Measurements from ENCODE around the gene OOSP3. TPM values are rescaled to one million over a fixed set of nuclear protein-coding genes. Genes with fewer than 3 reads are reported as not detected.
"Not testable (repeated sequence)": the region's sequence is repeated elsewhere in the genome, so short reads cannot be mapped to it uniquely, and the experiment has no call there.

OOSP3 gene
- total and polyA plus RNA-seq, 2 donors (not counting 1 experiment from before 2014, with no cell fraction given), result not detected

- no peak for ATAC-seq (ENCODE audit: low read depth)
- no peak for DNase-seq
- Histone ChIP-seq H3K9ac (ENCODE audit: low read length) (no peak overlapping the region), H3K27me3 (replicated peaks in 1 of 4; ENCODE audit: control extremely low read depth in 1 of 4, control insufficient read depth in 3 of 4, insufficient read depth in 4 of 4, low read length in 3 of 4) (no peaks in the 10 kb centered on the region), H4K20me1 (ENCODE audit: control insufficient read depth, insufficient read depth, low read length, poor library complexity, severe bottlenecking) (no peaks in the 10 kb centered on the region), H3K9me3 (ENCODE audit: control extremely low read depth in 1 of 3, control insufficient read depth in 2 of 3, insufficient read depth in 1 of 3, low read length in 2 of 3) (peaks cover 0 to 3% (median 0%) of the 10 kb centered on the region in 3 donors), H3K79me2 (ENCODE audit: control insufficient read depth, insufficient read depth, low read length) (no peaks in the 10 kb centered on the region), H3K36me3 (replicated peaks in 1 of 2; ENCODE audit: control extremely low read depth in 1 of 2, control insufficient read depth in 1 of 2, extremely low read depth in 1 of 2, insufficient read depth in 2 of 2, low read length in 1 of 2) (no peaks in the 10 kb centered on the region), H2AFZ (ENCODE audit: insufficient read depth, low read depth, low read length, poor library complexity, severe bottlenecking) (no peak overlapping the region), H3K4me3 (ENCODE audit: control extremely low read depth in 1 of 5, extremely low read depth in 1 of 5, insufficient read depth in 1 of 5, low read depth in 2 of 5, low read length in 4 of 5) (no peak overlapping the region), H3K4me2 (replicated peaks; ENCODE audit: low read depth, low read length, poor library complexity, severe bottlenecking) (no peak overlapping the region), H3K4me1 (ENCODE audit: control insufficient read depth in 2 of 2, insufficient read depth in 2 of 2, low read length in 2 of 2) (no peaks in the 10 kb centered on the region), H3K27ac (ENCODE audit: low read length in 2 of 2) (no peak overlapping the region)
- peaks cover 12% of the 10 kb centered on the region for H3K27me3 Mint-ChIP-seq
- H3K27ac Mint-ChIP-seq, result no peak overlapping the region
- CTCF ChIA-PET, result no interaction called here
- H3K4me3 Mint-ChIP-seq, result no peak overlapping the region
- POLR2A ChIA-PET, result no interaction called here
- WGBS (ENCODE audit: insufficient coverage), result 75% methylated on average over 2 of the region's 3 CpGs
- intact Hi-C loops (cut with micrococcal nuclease), result no loop called here
- H3K9me3 Mint-ChIP-seq (ENCODE audit: insufficient read depth), result no peaks in the 10 kb centered on the region
- no peaks in the 10 kb centered on the region for H3K4me1 Mint-ChIP-seq
- TF ChIP-seq EZH2 (IDR thresholded peaks at IDR 0.05; ENCODE audit: borderline replicate concordance, insufficient read depth, low read depth, low read length, poor library complexity, severe bottlenecking) (no peak), CTCF (IDR thresholded peaks at IDR 0.05) (no peak)
Measured at GRCh38 chr11:59847626-59848025, 31.0 kb upstream of the OOSP3 start.

GRCh38 chr11:59848439-59848838 lies 30.1 kb upstream of the OOSP3 start:
- H3K9ac ChIP-seq (ENCODE audit: low read length); H3K27me3 ChIP-seq (replicated peaks in 1 of 4; ENCODE audit: control extremely low read depth in 1 of 4, control insufficient read depth in 3 of 4, insufficient read depth in 4 of 4, low read length in 3 of 4); POLR2A ChIA-PET; H2AFZ ChIP-seq (ENCODE audit: insufficient read depth, low read depth, low read length, poor library complexity, severe bottlenecking); H3K9me3 Mint-ChIP-seq (ENCODE audit: insufficient read depth); H4K20me1 ChIP-seq (ENCODE audit: control insufficient read depth, insufficient read depth, low read length, poor library complexity, severe bottlenecking); H3K36me3 ChIP-seq (replicated peaks in 1 of 2; ENCODE audit: control extremely low read depth in 1 of 2, control insufficient read depth in 1 of 2, extremely low read depth in 1 of 2, insufficient read depth in 2 of 2, low read length in 1 of 2); H3K4me3 Mint-ChIP-seq; H3K4me2 ChIP-seq (replicated peaks; ENCODE audit: low read depth, low read length, poor library complexity, severe bottlenecking); H3K9me3 ChIP-seq (ENCODE audit: control extremely low read depth in 1 of 3, control insufficient read depth in 2 of 3, insufficient read depth in 1 of 3, low read length in 2 of 3); ATAC-seq (ENCODE audit: low read depth); DNase-seq; intact Hi-C loops (cut with micrococcal nuclease); H3K27ac Mint-ChIP-seq; H3K79me2 ChIP-seq (ENCODE audit: control insufficient read depth, insufficient read depth, low read length); CTCF ChIA-PET; H3K4me1 Mint-ChIP-seq; H3K27ac ChIP-seq (ENCODE audit: low read length in 2 of 2); H3K4me3 ChIP-seq (ENCODE audit: control extremely low read depth in 1 of 5, extremely low read depth in 1 of 5, insufficient read depth in 1 of 5, low read depth in 2 of 5, low read length in 4 of 5); H3K4me1 ChIP-seq (ENCODE audit: control insufficient read depth in 2 of 2, insufficient read depth in 2 of 2, low read length in 2 of 2): not testable (repeated sequence)
- WGBS (ENCODE audit: insufficient coverage), result 100% methylated on average over 2 of the region's 6 CpGs
- peaks cover 13% of the 10 kb centered on the region for H3K27me3 Mint-ChIP-seq

Data from B cell (primary cell).